Measurements from ENCODE around the gene CELSR1. TPM values are rescaled to one million over a fixed set of nuclear protein-coding genes. Genes with fewer than 3 reads are reported as not detected.

The CELSR1 gene
- total RNA-seq, 1 experiment from 2014 or later, result 14.2 TPM

DNA sequence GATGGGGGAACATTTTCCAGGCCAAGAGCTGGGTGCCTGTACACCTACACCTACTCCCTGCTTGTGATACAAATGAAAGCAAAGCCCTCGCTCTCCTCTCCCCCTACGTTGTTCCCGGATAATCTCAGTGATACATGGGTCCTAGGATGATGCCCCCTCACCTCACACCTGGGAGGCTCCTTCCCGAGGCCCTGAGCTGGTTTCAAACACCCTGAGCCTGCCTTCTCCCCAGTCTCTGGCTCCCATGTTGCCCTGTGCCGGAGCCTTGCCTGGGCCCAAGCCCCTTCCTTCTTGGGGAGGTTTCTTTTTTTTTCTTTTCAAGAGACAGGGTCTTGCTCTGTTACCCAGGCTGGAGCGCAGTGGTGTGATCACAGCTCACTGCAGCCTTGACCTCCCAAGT lies 178.7 kb downstream of the CELSR1 start:
- H3K4me1 ChIP-seq (ENCODE audit: insufficient read depth, low read length), result no peaks in the 10 kb centered on the region
- no peaks in the 10 kb centered on the region for H3K9me2 ChIP-seq (replicated peaks; ENCODE audit: low read length)
- ATAC-seq (no peak), DNase-seq (no peak)
- H3K4me2 ChIP-seq (ENCODE audit: low read length), result no peak overlapping the region
- peaks cover 11% of the 10 kb centered on the region; the same call in 1 of the 2 replicates for H3K36me3 ChIP-seq (ENCODE audit: low read depth, low read length)
- H3K4me3 ChIP-seq (ENCODE audit: low read length), result no peak overlapping the region
- BruUV-seq (replicated peaks), result no TSS peak
- POLR2A ChIA-PET (ENCODE audit: unreplicated experiment), result no interaction called here
- H3K27me3 ChIP-seq (ENCODE audit: low read length), result no peaks in the 10 kb centered on the region
- TF ChIP-seq EZH2 (IDR thresholded peaks at IDR 0.05; ENCODE audit: low read length, unreplicated experiment), result no peak
- no peak for TF ChIP-seq EZH2phosphoT487 (IDR thresholded peaks at IDR 0.05; ENCODE audit: borderline replicate concordance, low read length)
- TF ChIP-seq, protein P1, sequence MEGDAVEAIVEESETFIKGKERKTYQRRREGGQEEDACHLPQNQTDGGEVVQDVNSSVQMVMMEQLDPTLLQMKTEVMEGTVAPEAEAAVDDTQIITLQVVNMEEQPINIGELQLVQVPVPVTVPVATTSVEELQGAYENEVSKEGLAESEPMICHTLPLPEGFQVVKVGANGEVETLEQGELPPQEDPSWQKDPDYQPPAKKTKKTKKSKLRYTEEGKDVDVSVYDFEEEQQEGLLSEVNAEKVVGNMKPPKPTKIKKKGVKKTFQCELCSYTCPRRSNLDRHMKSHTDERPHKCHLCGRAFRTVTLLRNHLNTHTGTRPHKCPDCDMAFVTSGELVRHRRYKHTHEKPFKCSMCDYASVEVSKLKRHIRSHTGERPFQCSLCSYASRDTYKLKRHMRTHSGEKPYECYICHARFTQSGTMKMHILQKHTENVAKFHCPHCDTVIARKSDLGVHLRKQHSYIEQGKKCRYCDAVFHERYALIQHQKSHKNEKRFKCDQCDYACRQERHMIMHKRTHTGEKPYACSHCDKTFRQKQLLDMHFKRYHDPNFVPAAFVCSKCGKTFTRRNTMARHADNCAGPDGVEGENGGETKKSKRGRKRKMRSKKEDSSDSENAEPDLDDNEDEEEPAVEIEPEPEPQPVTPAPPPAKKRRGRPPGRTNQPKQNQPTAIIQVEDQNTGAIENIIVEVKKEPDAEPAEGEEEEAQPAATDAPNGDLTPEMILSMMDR (conservative IDR thresholded peaks at IDR 0.05; ENCODE audit: low read depth, low read length), result no peak
- no peak overlapping the region for H2AFZ ChIP-seq (ENCODE audit: low read length)
- intact Hi-C loops (cut with micrococcal nuclease), result no loop called here
- no peaks in the 10 kb centered on the region for H3K79me2 ChIP-seq (ENCODE audit: low read length)
- H3K9me3 ChIP-seq (ENCODE audit: low read length), result no peaks in the 10 kb centered on the region
- H3K9ac ChIP-seq (ENCODE audit: low read length), result no peak overlapping the region
- H4K20me1 ChIP-seq (ENCODE audit: low read length), result no peaks in the 10 kb centered on the region
- CTCF ChIA-PET, result no interaction called here
- H3F3A ChIP-seq (ENCODE audit: low read length, unreplicated experiment), result no peaks in the 10 kb centered on the region
- no peak overlapping the region for H3K27ac ChIP-seq (ENCODE audit: low read length)

DNA sequence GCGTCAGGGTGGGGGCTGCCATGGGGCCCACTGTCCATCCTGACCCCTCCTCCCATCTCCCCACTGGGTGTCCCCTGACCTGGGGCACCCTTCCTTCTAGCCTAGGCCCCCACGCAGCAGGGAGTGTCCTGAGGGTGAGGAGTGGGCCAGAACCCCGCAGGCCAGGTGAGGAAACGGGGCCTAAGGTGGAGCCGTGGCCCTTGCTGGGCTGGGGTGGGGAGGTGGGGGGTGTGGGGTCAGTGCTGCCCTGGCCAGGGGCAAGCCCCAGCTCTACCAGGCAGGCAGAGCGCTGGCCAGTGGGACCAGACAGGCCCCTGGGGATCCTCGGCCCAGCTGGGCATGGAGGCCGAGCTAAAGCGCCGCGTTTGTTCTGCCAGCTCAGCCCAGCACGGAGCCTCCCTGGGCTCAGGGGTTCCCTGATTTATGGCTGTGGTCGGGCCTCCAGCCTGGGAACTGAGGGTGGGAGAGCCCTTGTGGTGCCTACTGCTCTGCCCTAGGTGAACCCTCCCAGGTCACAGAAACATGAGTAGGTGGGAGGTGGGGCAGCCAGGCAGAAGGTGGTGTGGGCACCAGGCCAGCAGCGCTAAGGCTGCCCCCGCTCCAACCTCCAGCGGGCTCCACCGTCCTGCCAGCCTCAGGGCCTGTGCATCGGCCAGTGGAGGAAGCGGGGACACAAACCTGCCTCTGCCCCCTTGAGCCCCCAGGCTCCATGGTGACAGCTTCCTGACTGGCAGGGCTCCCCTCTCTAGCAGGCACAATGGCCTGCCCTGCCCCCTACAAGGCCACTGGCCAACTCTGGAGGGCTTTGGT lies 179.5 kb downstream of the CELSR1 start:
- no peaks in the 10 kb centered on the region for H3K9me2 ChIP-seq (replicated peaks; ENCODE audit: low read length)
- POLR2A ChIA-PET (ENCODE audit: unreplicated experiment), result no interaction called here
- intact Hi-C loops (cut with micrococcal nuclease), result no loop called here
- peaks cover 15% of the 10 kb centered on the region for H3K36me3 ChIP-seq (ENCODE audit: low read depth, low read length)
- H3K79me2 ChIP-seq (ENCODE audit: low read length), result no peaks in the 10 kb centered on the region
- H3K9me3 ChIP-seq (ENCODE audit: low read length), result no peaks in the 10 kb centered on the region
- ATAC-seq (no peak), DNase-seq (no peak)
- no peaks in the 10 kb centered on the region for H3K27me3 ChIP-seq (ENCODE audit: low read length)
- TF ChIP-seq EZH2 (IDR thresholded peaks at IDR 0.05; ENCODE audit: low read length, unreplicated experiment) (no peak), EZH2phosphoT487 (IDR thresholded peaks at IDR 0.05; ENCODE audit: borderline replicate concordance, low read length) (no peak)
- TF ChIP-seq, protein P1 (conservative IDR thresholded peaks at IDR 0.05; ENCODE audit: low read depth, low read length), result no peak
- peaks cover 4% of the 10 kb centered on the region; the same call in 1 of the 2 replicates for H3K4me1 ChIP-seq (ENCODE audit: insufficient read depth, low read length)
- H3K9ac ChIP-seq (ENCODE audit: low read length), result no peak overlapping the region
- no peak overlapping the region for H2AFZ ChIP-seq (ENCODE audit: low read length)
- H3K27ac ChIP-seq (ENCODE audit: low read length), result no peak overlapping the region
- H3K4me3 ChIP-seq (ENCODE audit: low read length), result no peak overlapping the region
- no peaks in the 10 kb centered on the region for H3F3A ChIP-seq (ENCODE audit: low read length, unreplicated experiment)
- CTCF ChIA-PET, result no interaction called here
- H3K4me2 ChIP-seq (ENCODE audit: low read length), result no peak overlapping the region
- BruUV-seq (replicated peaks), result no TSS peak
- no peaks in the 10 kb centered on the region for H4K20me1 ChIP-seq (ENCODE audit: low read length)

Measured in PC-3 (cell line).